ENCODE data around the gene NDUFA8.

Gene NDUFA8

GRCh38 chr9:122159026-122159924, at the start of gene NDUFA8, which contains the start of gene MORN5:
Gene NDUFA8 (minus strand): TSS chr9:122159779. CDS start chr9:122159677, 102 bp downstream.
Gene MORN5 (plus strand): TSS chr9:122159908. CDS start chr9:122159973, 65 bp downstream.
- peak; percentile 90 to 91 for DNase-seq

DNA sequence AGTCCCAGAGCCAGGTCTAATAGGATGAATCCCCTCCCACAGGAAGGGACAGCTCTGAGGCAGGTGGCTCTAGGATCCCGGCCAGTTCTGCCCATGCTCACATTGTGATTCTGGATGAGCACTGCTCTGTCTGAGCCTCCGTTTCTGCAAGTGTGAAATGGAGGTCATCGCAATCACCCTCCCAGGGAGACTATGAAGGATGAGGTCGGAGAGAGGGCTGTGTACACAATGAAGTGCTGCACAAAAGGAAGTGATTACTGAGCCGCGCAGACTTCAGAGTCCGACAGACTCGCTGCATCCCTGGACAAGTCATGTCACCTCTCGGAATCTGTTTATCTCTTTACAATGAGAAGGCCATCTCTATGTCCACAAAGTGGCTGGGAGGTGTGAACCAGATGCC, 47.5 kb upstream of the NDUFA8 start:
- no peak for DNase-seq

DNA sequence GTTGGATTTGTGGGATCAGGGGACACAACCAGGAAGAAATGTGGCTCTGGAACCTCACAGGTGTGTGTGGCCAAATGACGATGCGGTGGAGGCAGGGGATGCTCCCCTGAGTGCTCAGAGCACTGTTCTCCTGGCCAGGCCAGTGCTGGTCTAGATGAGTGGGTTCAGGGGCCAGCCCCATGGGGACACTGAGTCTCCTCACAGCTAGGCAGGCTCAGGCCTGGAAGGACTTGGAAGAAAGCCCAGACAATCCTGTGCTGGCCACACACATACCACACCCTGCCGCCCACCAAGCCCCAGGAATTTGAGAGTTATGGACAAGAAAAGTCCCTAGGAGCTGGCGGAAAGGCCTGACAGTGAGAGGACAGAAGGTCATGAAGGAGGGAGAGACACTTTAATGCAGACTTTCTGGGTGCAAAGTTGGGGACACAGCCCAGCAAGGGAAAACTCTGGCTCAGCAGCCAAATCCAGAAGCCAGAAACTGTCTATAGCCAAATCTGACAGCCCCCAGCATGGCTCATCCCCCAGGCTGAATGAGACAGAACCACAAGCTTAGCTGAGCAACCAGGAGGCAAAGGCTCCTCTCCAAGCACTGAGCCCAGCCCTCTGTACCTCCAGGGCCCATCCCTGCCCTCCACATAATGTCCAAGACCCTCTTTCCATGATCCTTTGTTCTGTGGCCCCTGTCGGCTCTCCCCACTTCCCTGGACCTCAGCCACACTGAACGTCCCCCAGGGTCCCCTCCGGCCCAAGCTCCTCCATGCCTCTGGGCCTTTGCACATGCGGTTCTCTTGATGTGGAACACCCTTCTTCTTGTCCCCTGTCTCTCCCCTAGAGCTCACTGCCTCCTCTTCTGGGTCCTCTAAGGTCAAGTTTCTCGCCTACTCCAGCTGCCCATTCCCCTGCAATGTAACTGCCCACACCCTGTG, 46.8 kb upstream of the NDUFA8 start:
- DNase-seq = no peak

DNA sequence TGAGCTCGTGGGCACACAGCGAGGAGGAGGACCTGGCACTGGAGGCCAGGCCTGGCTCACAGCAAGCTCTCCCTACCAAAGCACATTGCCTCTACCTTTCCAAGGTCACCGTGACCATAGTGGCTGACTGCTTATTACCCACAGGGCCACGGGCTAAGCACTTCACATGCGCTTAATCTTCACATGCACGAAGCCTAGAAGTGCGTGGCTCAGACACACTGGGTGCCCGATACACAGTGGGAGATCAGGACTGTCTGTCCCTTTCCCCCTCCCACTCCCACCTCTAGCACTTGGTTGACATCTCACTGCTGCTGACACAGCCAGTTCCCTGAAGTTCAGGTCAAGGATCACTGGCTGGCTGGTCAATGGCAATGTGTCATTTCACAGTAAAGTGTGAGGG, 45.6 kb upstream of the NDUFA8 start:
- no peak for DNase-seq

- DNase-seq = no peak
Measured at GRCh38 chr9:122204491-122204890, 44.9 kb upstream of the NDUFA8 start.

GRCh38 chr9:122204055-122204454, 44.5 kb upstream of the NDUFA8 start:
- DNase-seq = no peak

- no peak for DNase-seq
Measured at GRCh38 chr9:122202111-122202510, 42.5 kb upstream of the NDUFA8 start.

GRCh38 chr9:122201641-122202040, 42.1 kb upstream of the NDUFA8 start:
- DNase-seq = no peak

DNA sequence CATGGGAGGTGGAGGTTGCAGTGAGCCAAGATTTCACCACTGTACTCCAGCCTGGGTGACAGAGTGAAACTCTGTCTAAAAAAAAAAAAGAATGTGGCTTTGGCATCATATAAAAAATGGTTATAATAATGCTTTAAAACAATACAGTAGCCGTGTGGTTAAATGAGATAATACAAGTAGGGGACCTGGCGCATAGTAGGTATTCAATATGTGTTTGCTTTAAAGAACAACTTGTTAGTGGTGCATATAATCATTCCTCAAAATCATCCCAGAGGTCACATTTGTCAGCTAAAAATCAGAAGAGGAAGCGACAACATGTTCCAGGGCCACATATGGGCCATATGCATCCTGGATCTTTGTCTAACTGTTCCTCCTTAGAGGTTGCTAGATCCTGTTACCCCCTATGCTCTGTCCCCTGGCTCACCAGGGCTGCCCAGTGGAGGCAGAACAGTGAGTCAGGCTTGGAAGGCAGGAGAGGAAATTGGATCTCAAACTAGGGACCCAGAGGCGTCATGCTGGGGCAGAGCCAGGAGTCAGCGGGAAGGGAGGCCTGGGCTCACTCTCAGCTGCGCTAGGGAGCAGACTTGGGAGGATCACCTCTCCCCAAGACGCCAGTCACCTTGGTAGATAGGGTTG, 41.5 kb upstream of the NDUFA8 start:
- no peak for DNase-seq

DNA sequence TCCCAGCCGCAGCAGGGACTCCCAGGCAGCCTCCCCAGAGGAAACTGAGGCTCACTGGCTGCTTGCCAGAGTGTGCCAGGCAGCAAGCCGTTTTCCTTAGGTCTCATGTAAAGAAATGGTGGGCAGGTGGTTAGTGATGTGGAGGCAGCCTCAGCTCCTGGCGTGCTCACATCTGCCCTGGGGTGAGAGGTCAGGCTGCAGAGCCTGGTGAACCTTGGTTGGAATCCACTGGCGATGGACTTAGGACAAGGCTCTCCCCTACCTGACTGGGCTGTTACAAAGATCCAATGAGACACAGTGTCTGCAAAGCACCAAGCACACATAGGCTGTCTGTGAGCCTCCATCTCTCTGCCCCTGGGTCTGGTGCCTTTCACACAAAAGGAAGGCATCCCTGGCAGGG, 38.3 kb upstream of the NDUFA8 start:
- no peak for DNase-seq

DNA sequence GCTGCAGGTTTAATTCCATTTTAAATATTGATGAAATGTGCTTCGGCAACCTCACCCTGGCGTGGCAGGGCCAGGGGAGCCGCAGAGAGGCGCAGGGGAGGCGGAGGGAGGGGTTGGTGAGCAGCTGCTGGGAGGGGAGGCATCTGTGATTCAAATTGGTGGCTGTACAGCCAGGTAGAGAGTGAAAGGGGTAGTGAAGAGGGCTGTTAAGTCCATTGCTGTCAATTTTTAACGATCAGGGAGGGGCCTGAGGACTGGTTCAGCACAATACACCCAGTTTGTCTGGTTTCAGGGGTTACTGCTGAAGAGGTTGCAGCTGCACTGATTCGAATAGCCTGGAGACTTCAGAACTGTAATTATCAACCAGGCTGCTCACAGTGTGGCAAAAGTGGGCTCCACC, 37.8 kb upstream of the NDUFA8 start:
- peak; percentile 41 to 79 for DNase-seq

DNA sequence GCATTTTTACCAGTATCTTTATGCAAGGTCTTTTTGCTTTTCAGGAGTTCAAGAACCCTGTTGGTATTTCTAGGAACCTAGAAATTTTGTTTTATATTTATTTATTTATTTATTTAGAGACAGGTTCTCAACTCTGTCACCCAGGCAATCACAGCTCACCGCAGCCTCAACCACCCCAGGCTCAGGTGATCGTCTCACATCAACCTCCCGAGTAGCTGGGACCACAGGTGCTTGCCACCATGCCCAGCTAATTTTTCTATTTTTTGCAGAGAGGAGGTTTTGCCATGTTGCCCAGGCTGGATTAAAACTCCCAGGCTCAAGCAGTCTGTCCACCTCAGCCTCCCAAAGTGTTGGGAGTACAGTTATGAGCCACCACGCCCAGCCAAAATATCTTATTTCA, 36.3 kb upstream of the NDUFA8 start:
- no peak for DNase-seq

DNA sequence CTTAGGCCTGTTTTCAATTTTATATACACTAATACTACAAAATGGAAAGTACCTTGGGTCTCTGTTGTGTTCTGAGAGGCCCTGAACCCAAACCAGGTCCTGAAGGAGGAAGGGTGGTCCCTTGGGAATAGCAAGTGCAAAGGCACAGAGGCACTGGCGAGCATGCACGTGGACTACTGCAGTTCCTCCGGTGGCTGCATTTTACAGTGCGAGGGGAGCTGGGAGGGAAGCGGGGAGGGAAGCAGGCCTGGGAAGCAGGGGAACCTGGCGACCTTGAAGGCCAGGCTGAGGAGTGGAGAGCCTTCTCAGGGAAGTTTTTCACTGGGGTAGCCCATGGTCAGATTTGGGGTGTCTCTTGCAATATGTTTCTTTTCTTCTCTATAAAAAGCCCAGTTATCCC, 34.1 kb upstream of the NDUFA8 start:
- no peak for DNase-seq

- DNase-seq = no peak
Measured at GRCh38 chr9:122192914-122193525, 33.4 kb upstream of the NDUFA8 start.

- no peak for DNase-seq
Measured at GRCh38 chr9:122192261-122192875, 32.8 kb upstream of the NDUFA8 start.

- DNase-seq = no peak
Measured at GRCh38 chr9:122191584-122191983, 32.0 kb upstream of the NDUFA8 start.

DNA sequence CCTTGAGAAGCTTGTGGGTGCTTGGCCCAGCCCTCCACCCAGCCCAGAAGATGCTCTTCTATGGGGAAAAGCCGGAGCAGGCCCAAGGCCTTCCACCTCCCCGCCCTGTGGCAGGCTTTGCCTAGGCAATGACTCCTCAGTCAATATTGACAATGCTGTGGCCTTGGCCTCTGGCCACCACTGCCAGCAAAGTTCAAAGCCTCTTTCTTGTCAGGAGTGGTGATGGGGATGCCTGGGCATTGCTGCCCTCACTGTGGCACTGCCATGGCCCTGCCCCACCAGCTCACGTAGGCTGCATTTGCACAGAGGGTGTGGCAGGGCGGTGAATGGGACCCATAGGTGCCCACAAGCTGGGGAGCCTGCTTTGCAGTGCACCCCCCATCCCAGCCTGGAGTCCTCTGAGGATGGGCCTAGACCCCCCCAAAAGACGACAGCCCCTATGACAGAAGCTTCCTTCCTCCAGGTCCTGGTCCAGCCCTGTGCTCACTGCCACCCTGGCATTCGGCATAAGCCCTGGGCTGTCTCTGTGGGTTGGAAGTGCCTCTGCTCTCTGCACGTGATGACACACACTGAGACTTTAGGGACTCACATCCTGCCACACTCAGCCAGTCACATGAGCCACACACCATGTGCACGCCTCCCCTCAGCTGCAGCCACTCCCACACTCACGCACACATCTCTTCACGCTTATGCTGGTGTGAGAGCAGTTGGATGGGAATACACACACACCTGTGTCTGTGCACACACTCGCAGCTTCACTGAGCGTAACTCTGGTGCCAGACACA, 31.2 kb upstream of the NDUFA8 start:
- peak; percentile 40 to 49 for DNase-seq

GRCh38 chr9:122188369-122188768, 28.8 kb upstream of the NDUFA8 start:
- DNase-seq = no peak

DNA sequence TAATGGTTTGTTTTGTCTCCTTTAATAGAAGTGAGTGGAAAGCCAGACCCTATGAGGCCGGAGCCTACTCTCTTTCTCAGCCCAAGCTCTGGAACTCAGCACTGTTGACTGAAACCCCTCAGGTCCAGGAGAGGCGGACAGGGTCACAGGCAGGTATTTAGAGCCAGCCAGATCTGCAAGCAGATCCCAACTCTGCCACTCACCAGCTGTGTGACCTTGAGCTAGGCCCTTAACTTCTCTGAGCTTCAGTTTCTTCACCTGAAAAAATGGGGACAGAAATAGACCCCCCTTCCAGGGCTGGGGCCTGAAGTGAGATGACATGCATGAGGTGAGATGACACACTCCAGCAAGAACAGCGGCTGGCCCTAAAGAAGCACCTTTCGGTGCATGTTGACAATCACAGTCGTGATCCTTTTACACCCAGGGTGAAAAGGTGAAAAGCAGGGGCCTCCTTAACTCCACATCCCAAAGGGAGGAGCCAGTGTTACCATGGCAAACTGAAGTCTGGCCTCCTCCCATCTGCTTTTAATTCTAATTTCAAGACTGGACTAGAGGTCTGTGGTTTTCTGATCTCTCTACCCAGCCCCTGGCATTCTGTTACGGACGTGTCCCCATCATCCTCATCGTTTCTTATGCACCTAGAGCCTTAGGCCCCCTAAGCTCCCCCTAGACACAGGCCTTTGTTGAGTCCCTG, 27.3 kb upstream of the NDUFA8 start:
- no peak for DNase-seq

- no peak for DNase-seq
Measured at GRCh38 chr9:122186301-122186700, 26.7 kb upstream of the NDUFA8 start.

DNA sequence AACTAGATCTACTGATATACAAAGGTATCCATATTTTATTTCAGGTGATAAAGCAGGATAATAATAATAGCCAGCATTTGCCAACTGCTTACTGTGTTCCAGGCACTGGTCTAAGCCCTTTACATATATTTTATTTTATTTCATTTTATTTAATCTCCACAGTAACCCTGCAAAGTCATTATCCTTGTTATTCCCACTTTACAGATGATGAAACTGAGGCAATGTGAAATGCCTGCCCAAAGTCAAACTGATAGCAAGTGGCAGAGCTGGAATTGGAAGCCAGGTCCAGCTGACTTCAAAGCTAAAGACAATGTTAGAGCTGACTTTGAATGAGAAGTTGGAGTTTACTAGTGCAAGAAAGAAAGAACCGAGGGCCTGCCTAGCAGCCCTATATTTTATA, 25.0 kb upstream of the NDUFA8 start:
- DNase-seq = no peak

All from NCI-H187 (cell line).